Naive thymus-derived CD4-positive, alpha-beta T cell (primary cell): ENCODE results near the gene SLC39A2. TPM values are rescaled to one million over a fixed set of nuclear protein-coding genes. Genes with fewer than 3 reads are reported as not detected.

Experiments
- ATAC-seq: fragments of 150-1000 bp; cut with Tn5 transposase; 2 replicates; pipeline ENCODE4 v1.10.0; 2021; ENCODE audit warnings: mild to moderate bottlenecking, moderate library complexity
- CTCF ChIA-PET: fragments of 350-600 bp; sonication (Branson Sonifier 250); formaldehyde crosslinking; loops from one replicate; lab custom pipeline; 2021; ENCODE audit warnings: antibody characterized with exemption; lab: Charles Lee
- POLR2A ChIA-PET: fragments of 350-600 bp; sonication (Branson Sonifier 250); formaldehyde crosslinking; loops from one replicate; lab custom pipeline; 2021; ENCODE audit warnings: antibody characterized with exemption, inconsistent platforms; lab: Charles Lee
- DNase-seq, 9 donors: peaks; one replicate each; pipeline versions ENCODE4 v3.0.0 to v3.0.0-alpha.2; 2020 to 2022; ENCODE audit warnings: mixed read lengths in 1 of 9
- H3K27ac ChIP-seq: one replicate; pipeline ENCODE4 v1.7.0; 2013; ENCODE audit warnings: mild to moderate bottlenecking, low read depth, low read length, moderate library complexity
- H3K27me3 ChIP-seq, 2 donors: one replicate each; pipeline ENCODE4 v1.7.0; 2013; ENCODE audit warnings: low read length in 2 of 2, mild to moderate bottlenecking in 2 of 2, moderate library complexity in 2 of 2; ENCODE audit not compliant: control insufficient read depth in 2 of 2, insufficient read depth in 2 of 2
- H3K36me3 ChIP-seq, 3 experiments: 1 replicate in 2 of 3; 2 replicates in 1 of 3; pipeline ENCODE4 v1.7.0; 2013; ENCODE audit warnings: low read length in 3 of 3, mild to moderate bottlenecking in 3 of 3, moderate library complexity in 1 of 3; ENCODE audit not compliant: insufficient read depth in 3 of 3, control insufficient read depth in 2 of 3
- H3K4me1 ChIP-seq, 2 donors: one replicate each; pipeline ENCODE4 v1.7.0; 2013; ENCODE audit warnings: low read length in 2 of 2, mild to moderate bottlenecking in 2 of 2, moderate library complexity in 1 of 2; ENCODE audit not compliant: control insufficient read depth in 2 of 2, insufficient read depth in 2 of 2
- H3K4me3 ChIP-seq: 2 replicates; pipeline ENCODE4 v1.7.0; 2013; ENCODE audit warnings: mild to moderate bottlenecking, low read length
- H3K9me3 ChIP-seq, 3 experiments: 1 replicate in 2 of 3; 2 replicates in 1 of 3; pipeline ENCODE4 v1.7.0; 2013; ENCODE audit warnings: low read length in 3 of 3; ENCODE audit not compliant: control insufficient read depth in 2 of 3
- H3K27ac Mint-ChIP-seq, 9 donors: one replicate each; pipeline ENCODE4 v1.8.0; 2020 to 2022; ENCODE audit warnings: mixed read lengths in 9 of 9, mild to moderate bottlenecking in 8 of 9, moderate library complexity in 5 of 9, inconsistent platforms in 2 of 9
- H3K27me3 Mint-ChIP-seq, 5 donors: one replicate each; pipeline ENCODE4 v1.8.0; 2021 to 2022; ENCODE audit warnings: mixed read lengths in 5 of 5, mild to moderate bottlenecking in 1 of 5
- H3K36me3 Mint-ChIP-seq, 5 donors: one replicate each; pipeline ENCODE4 v1.8.0; 2020 to 2022; ENCODE audit warnings: mixed read lengths in 5 of 5, mild to moderate bottlenecking in 3 of 5, inconsistent platforms in 1 of 5
- H3K4me1 Mint-ChIP-seq, 7 donors: one replicate each; pipeline ENCODE4 v1.8.0; 2020 to 2022; ENCODE audit warnings: mixed read lengths in 7 of 7, mild to moderate bottlenecking in 3 of 7, inconsistent platforms in 1 of 7
- H3K4me3 Mint-ChIP-seq, 10 donors: one replicate each; pipeline ENCODE4 v1.8.0; 2020 to 2022; ENCODE audit warnings: mild to moderate bottlenecking in 10 of 10, mixed read lengths in 10 of 10, moderate library complexity in 6 of 10, inconsistent platforms in 2 of 10
- H3K9me3 Mint-ChIP-seq, 11 donors: one replicate each; pipeline ENCODE4 v1.8.0; 2020 to 2022; ENCODE audit warnings: mixed read lengths in 11 of 11, mild to moderate bottlenecking in 4 of 11, inconsistent platforms in 1 of 11, moderate library complexity in 1 of 11
- intact Hi-C, 2 donors: fragments of 100-400 bp; cut with micrococcal nuclease; formaldehyde crosslinking; loops; one replicate each; pipeline ENCODE4 v1.15.1; 2023
- polyA plus RNA-seq, 2 donors: library from polyadenylated mRNA; unstranded; fragments of 300-500 nt; fragmentation: Illumina TruSeq; gene quantifications; one replicate each; pipeline ENCODE4 v1.2.3, GENCODE V29; 2021
- total RNA-seq, 6 experiments: library from RNA in 5 of 6; stranded (reverse) in 5 of 6; gene quantifications; 1 replicate in 5 of 6; 2 replicates in 1 of 6; pipeline ENCODE4 v1.2.3 and lab custom pipeline; 2021 to 2026

Gene SLC39A2
- total and polyA plus RNA-seq, 7 experiments from 2014 or later, result 0.36 to 0.81 TPM; not detected in 5

DNA sequence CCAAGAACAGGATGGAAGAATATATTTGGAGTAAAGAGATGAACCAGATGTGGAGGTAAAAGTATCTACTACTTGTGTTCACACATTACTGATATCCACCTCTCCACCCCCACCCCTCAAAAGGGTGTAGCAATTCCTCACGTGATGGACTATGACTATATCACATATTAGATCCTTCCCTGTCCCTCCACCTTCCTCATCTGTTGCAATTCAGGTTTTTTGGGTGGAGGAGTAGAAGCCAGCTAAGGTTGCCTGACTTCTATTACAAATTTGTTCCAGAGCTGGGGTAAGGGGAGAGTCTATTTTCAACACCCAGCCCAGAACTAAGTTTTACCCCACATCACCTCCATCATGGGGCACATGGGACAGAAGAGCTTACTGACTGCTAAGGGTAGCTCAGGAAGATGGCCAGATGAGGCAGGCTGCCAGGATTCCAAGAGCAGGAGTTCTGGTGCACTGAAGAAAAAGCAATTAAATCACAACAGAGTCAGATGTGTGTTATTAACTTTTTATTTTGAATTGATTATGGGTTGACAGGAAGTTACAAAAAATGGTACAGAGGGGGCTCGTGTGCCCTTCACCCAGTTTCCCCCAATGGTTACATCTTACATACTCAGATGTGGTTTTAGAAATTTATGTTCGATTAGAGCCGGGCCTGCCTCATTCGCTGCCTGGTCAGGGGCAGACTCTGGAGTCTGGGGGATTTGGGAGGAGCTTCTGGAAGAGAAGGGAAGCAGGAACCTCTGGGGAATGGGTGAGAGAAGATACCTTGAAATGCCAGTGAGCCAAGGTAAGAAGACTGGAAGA lies 33.4 kb downstream of the SLC39A2 start:
- no peak for ATAC-seq
- Mint-ChIP-seq H3K27me3 (peaks cover 0 to 25% (median 0%) of the 10 kb centered on the region in 5 donors), H3K4me1 (no peaks in the 10 kb centered on the region), H3K9me3 (no peaks in the 10 kb centered on the region), H3K4me3 (no peak overlapping the region), H3K36me3 (no peaks in the 10 kb centered on the region), H3K27ac (no peak overlapping the region)
- Histone ChIP-seq H3K27me3 (no peaks in the 10 kb centered on the region), H3K27ac (no peak overlapping the region), H3K4me3 (no peak overlapping the region), H3K9me3 (no peaks in the 10 kb centered on the region), H3K4me1 (no peaks in the 10 kb centered on the region), H3K36me3 (no peaks in the 10 kb centered on the region)
- POLR2A ChIA-PET, result no interaction called here
- no peak for DNase-seq
- CTCF ChIA-PET, result interaction anchor here (1.5 to 10.2 kb wide), 3 partner anchors 8 to 60 kb away, joined by 4 to 99 read pairs (median 5); no protein-coding TSS in a partner anchor
- intact Hi-C loops, result no loop called here

DNA sequence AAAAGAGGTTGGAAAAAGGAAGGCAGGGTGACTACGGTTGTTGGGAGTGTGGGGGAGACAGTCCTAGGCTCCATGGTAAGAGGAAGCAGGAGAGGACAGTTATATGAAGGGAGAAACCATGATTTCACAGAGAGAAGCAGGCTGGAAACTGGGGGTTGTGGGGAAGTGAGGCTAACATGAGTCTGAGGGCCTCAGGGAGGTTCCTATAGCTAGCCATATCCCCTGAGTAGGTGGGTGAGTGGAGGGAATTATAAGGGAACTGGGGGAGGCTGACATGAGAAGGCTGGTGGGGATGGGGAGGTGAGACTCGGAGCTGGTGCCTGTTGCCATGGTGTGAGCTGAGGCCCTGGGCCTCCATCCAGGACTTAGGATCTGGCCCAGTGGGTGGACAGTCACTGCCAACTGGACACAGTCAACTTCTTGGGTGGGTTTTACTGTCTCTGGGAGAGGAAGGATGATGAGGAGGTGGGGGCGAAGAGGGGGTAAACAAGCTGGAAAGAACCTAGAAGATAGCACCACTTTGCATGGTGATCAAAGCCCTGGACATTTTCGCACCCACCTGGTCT lies 34.1 kb downstream of the SLC39A2 start:
- H3K4me3 ChIP-seq, result no peak overlapping the region
- CTCF ChIA-PET, result interaction anchor here (2.0 to 10.2 kb wide), 2 partner anchors 17 to 59 kb away, joined by 5 to 99 read pairs; no protein-coding TSS in a partner anchor
- peaks cover 0 to 30% (median 0%) of the 10 kb centered on the region in 5 donors for H3K27me3 Mint-ChIP-seq
- DNase-seq (no peak), ATAC-seq (no peak)
- no peaks in the 10 kb centered on the region for H3K36me3 ChIP-seq
- H3K36me3 Mint-ChIP-seq, result no peaks in the 10 kb centered on the region
- H3K9me3 Mint-ChIP-seq, result no peaks in the 10 kb centered on the region
- POLR2A ChIA-PET, result interaction anchor here (0.6 to 1.3 kb wide), 2 partner anchors 9 to 13 kb away, joined by 3 to 4 read pairs; no protein-coding TSS in a partner anchor
- H3K4me3 Mint-ChIP-seq, result no peak overlapping the region
- no peaks in the 10 kb centered on the region for H3K4me1 Mint-ChIP-seq
- H3K9me3 ChIP-seq, result no peaks in the 10 kb centered on the region
- no peak overlapping the region for H3K27ac Mint-ChIP-seq
- no peak overlapping the region for H3K27ac ChIP-seq
- H3K27me3 ChIP-seq, result no peaks in the 10 kb centered on the region
- H3K4me1 ChIP-seq, result no peaks in the 10 kb centered on the region
- intact Hi-C loops, result no loop called here

DNA sequence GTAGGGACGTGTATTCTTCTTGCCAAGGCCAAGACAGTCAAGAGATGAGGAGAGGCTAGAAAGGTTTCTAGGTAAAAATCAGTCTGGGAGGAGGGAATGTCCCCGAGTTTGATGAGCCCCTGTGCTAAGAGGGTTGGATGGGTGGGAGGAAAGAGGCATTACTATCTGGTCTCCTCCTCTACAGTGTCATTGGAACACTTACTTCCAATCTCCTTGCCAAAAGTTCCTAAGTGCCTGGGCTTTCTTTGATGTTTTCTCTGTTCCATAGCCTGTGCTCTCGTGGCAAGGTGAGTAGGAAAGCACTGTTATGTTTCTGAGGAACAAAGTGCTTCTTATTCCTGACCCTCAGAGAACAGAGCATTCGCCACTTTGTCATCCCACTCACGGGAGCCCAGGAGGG lies 35.6 kb downstream of the SLC39A2 start, which contains the start of gene RNASE13:
Gene RNASE13, minus strand, starts transcription at position 101 of the 400 bp plus-strand sequence. CDS start 519 bp downstream, outside the sequence.
- Mint-ChIP-seq H3K27ac (peak within 1 kb of the TSS in 1 of 9 donors; percentile 57), H3K27me3 (peaks cover 0 to 33% (median 0%) of the 10 kb centered on the region in 5 donors), H3K4me3 (no peak within 1 kb of the TSS), H3K9me3 (no peaks in the 10 kb centered on the region), H3K4me1 (no peaks in the 10 kb centered on the region), H3K36me3 (no peaks in the 10 kb centered on the region)
- no peak within 1 kb of the TSS for H3K27ac ChIP-seq
- H3K4me1 ChIP-seq, result no peaks in the 10 kb centered on the region
- H3K36me3 ChIP-seq, result no peaks in the 10 kb centered on the region
- ATAC-seq (no peak), DNase-seq (no peak)
- H3K4me3 ChIP-seq, result no peak within 1 kb of the TSS
- no peaks in the 10 kb centered on the region for H3K27me3 ChIP-seq
- no peaks in the 10 kb centered on the region for H3K9me3 ChIP-seq
- ChIA-PET CTCF (interaction anchor here (1.0 to 10.2 kb wide), 4 partner anchors 8 to 23 kb away, joined by 3 to 99 read pairs (median 4); no protein-coding TSS in a partner anchor), POLR2A (interaction anchor here (1.3 kb wide), 1 partner anchor 11 kb away, joined by 4 read pairs; no protein-coding TSS in a partner anchor)
- intact Hi-C loops, result no loop called here

- no peak for DNase-seq
- intact Hi-C loops, result no loop called here
- Histone ChIP-seq H3K4me1 (no peaks in the 10 kb centered on the region), H3K27ac (no peak overlapping the region), H3K4me3 (no peak overlapping the region), H3K36me3 (no peaks in the 10 kb centered on the region), H3K9me3 (no peaks in the 10 kb centered on the region), H3K27me3 (no peaks in the 10 kb centered on the region)
- POLR2A ChIA-PET, result no interaction called here
- Mint-ChIP-seq H3K4me3 (no peak overlapping the region), H3K36me3 (no peaks in the 10 kb centered on the region), H3K27me3 (peaks cover 0 to 29% (median 0%) of the 10 kb centered on the region in 5 donors), H3K27ac (no peak overlapping the region), H3K9me3 (no peaks in the 10 kb centered on the region), H3K4me1 (no peaks in the 10 kb centered on the region)
- no peak for ATAC-seq
- CTCF ChIA-PET, result interaction anchor here (1.2 to 10.2 kb wide), 2 partner anchors 20 to 25 kb away, joined by 3 to 99 read pairs; no protein-coding TSS in a partner anchor
These were observed 37.7 kb downstream of the SLC39A2 start for GRCh38 chr14:21036751-21037150.

DNA sequence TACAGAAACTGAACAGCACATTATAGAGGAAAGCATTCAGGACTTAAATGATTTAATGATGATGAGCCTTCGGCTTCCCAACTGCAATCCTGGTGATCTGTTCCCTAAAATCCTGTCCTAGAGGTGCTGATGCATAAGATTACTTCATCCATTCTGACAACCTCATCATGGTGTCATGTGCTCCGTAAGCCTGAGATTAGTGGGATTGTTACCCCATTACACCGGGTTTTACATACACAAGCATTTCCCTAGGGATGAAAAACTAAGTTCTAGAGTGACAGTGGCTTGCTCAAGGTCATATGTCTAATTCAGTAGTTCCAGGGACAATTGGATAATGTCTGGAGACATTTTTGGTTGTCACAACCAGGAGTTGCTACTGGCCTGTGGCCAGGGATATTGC lies 38.1 kb downstream of the SLC39A2 start:
- H3K27ac ChIP-seq, result no peak overlapping the region
- ATAC-seq (no peak), DNase-seq (no peak)
- no peaks in the 10 kb centered on the region for H3K4me1 ChIP-seq
- no peak overlapping the region for H3K4me3 Mint-ChIP-seq
- intact Hi-C loops, result no loop called here
- H3K9me3 ChIP-seq, result no peaks in the 10 kb centered on the region
- H3K4me1 Mint-ChIP-seq, result no peaks in the 10 kb centered on the region
- peaks cover 0 to 31% (median 2%) of the 10 kb centered on the region in 5 donors for H3K27me3 Mint-ChIP-seq
- no peaks in the 10 kb centered on the region for H3K27me3 ChIP-seq
- H3K36me3 Mint-ChIP-seq, result no peaks in the 10 kb centered on the region
- no peaks in the 10 kb centered on the region for H3K9me3 Mint-ChIP-seq
- no peak overlapping the region for H3K27ac Mint-ChIP-seq
- no peak overlapping the region for H3K4me3 ChIP-seq
- no peaks in the 10 kb centered on the region for H3K36me3 ChIP-seq
- ChIA-PET CTCF (interaction anchor here (10.2 kb wide), 1 partner anchor 21 kb away, joined by 99 read pairs; no protein-coding TSS in a partner anchor), POLR2A (no interaction called here)

GRCh38 chr14:21038441-21039422 lies 39.6 kb downstream of the SLC39A2 start:
- no peak overlapping the region for H3K4me3 ChIP-seq
- no peaks in the 10 kb centered on the region for H3K27me3 ChIP-seq
- no peak overlapping the region for H3K27ac ChIP-seq
- no peaks in the 10 kb centered on the region for H3K9me3 ChIP-seq
- peaks cover 0 to 2% (median 0%) of the 10 kb centered on the region in 7 donors for H3K4me1 Mint-ChIP-seq
- no peaks in the 10 kb centered on the region for H3K36me3 ChIP-seq
- H3K27ac Mint-ChIP-seq, result no peak overlapping the region
- H3K4me1 ChIP-seq, result no peaks in the 10 kb centered on the region
- H3K9me3 Mint-ChIP-seq, result no peaks in the 10 kb centered on the region
- ChIA-PET POLR2A (interaction anchor here (2.8 kb wide), 1 partner anchor 24 kb away, joined by 21 read pairs; no protein-coding TSS in a partner anchor), CTCF (interaction anchor here (0.6 to 4.5 kb wide), 5 partner anchors 23 to 519 kb away, joined by 3 to 178 read pairs (median 6); no protein-coding TSS in a partner anchor)
- H3K27me3 Mint-ChIP-seq, result peaks cover 3 to 31% (median 8%) of the 10 kb centered on the region in 5 donors
- DNase-seq, result no peak
- no peak for ATAC-seq
- H3K4me3 Mint-ChIP-seq, result no peak overlapping the region
- no peaks in the 10 kb centered on the region for H3K36me3 Mint-ChIP-seq
- intact Hi-C loops, result no loop called here
